NCI-H2227 (cell line): ENCODE results near the gene ECD.
"Not testable (repeated sequence)": the region's sequence is repeated elsewhere in the genome, so short reads cannot be mapped to it uniquely, and the experiment has no call there.

ENCODE experiments used
- DNase-seq: peaks from one replicate; lab custom pipeline; 2025; ENCODE audit not compliant: unreplicated experiment; lab: John Stamatoyannopoulos, UW

Gene ECD

GRCh38 chr10:73161079-73161478, 6.7 kb downstream of the ECD start:
- DNase-seq: no peak

GRCh38 chr10:73159038-73159648, 8.7 kb downstream of the ECD start:
- peak; percentile 35 for DNase-seq

GRCh38 chr10:73156054-73156453, 11.8 kb downstream of the ECD start:
- no peak for DNase-seq

- no peak for DNase-seq
These were observed 15.8 kb downstream of the ECD start for GRCh38 chr10:73152009-73152408.

- DNase-seq: not testable (repeated sequence)
These were observed 17.0 kb downstream of the ECD start for GRCh38 chr10:73150633-73151413.

- DNase-seq: no peak
These were observed 26.2 kb downstream of the ECD start for GRCh38 chr10:73141603-73142002.

- no peak for DNase-seq
These were observed 28.6 kb downstream of the ECD start for GRCh38 chr10:73139251-73139650.

GRCh38 chr10:73136627-73137026, 31.2 kb downstream of the ECD start:
- DNase-seq: no peak

- no peak for DNase-seq
These were observed 33.1 kb downstream of the ECD start for GRCh38 chr10:73134727-73135126.

- DNase-seq: no peak
These were observed 35.7 kb downstream of the ECD start for GRCh38 chr10:73131913-73132686.

- no peak for DNase-seq
These were observed 36.5 kb downstream of the ECD start for GRCh38 chr10:73131301-73131700.

GRCh38 chr10:73126343-73126742, 41.5 kb downstream of the ECD start:
- DNase-seq: no peak

- no peak for DNase-seq
These were observed 47.9 kb downstream of the ECD start for GRCh38 chr10:73119952-73120351.

- no peak for DNase-seq
These were observed 48.4 kb downstream of the ECD start for GRCh38 chr10:73119457-73119856.

- DNase-seq: no peak
These were observed 49.6 kb downstream of the ECD start for GRCh38 chr10:73117976-73118743.

- no peak for DNase-seq
These were observed 51.8 kb downstream of the ECD start for GRCh38 chr10:73116017-73116416.

GRCh38 chr10:73113551-73113950, 54.3 kb downstream of the ECD start:
- no peak for DNase-seq

- not testable (repeated sequence) for DNase-seq
These were observed 55.8 kb downstream of the ECD start for GRCh38 chr10:73112032-73112431.

- peak; percentile 72 for DNase-seq
These were observed 57.4 kb downstream of the ECD start, which contains the start of gene NUDT13 for GRCh38 chr10:73110345-73110849. Gene NUDT13 (plus strand): TSS chr10:73110455. CDS start chr10:73114366, 3,911 bp downstream.

GRCh38 chr10:73109248-73109652, 58.6 kb downstream of the ECD start:
- DNase-seq: not testable (repeated sequence)

- no peak for DNase-seq
These were observed 61.5 kb downstream of the ECD start for GRCh38 chr10:73106301-73106700.
